IMR-90 (cell line): ENCODE measurements around the gene COL23A1. TPM values are rescaled to one million over a fixed set of nuclear protein-coding genes. Genes with fewer than 3 reads are reported as not detected.
A peak's percentile ranks its signal among the peaks of the same experiment; 100 is the strongest.

Experiments used
- ATAC-seq: fragments of 200-7000 bp; cut with Tn5 transposase; 2 replicates; pipeline ENCODE4 v1.9.1; 2020; ENCODE audit warnings: low read depth, mild to moderate bottlenecking, moderate library complexity
- BruUV-seq: library from RNA; stranded (reverse); fragments of 400-500 nt; replicated peaks from 2 replicates; lab custom pipeline; 2021; lab: Mats Ljungman, UMichigan
- CTCF ChIA-PET: fragments of 300-600 bp; formaldehyde crosslinking; extraction: SDS; loops from one replicate; lab custom pipeline; 2021; ENCODE audit warnings: antibody characterized with exemption; lab: Yijun Ruan, JAX
- POLR2A ChIA-PET: fragments of 300-600 bp; sonication (Branson Sonifier 250); formaldehyde crosslinking; loops from one replicate; lab custom pipeline; 2022; ENCODE audit warnings: antibody characterized with exemption; ENCODE audit not compliant: unreplicated experiment; lab: Charles Lee
- DNase-seq: peaks from one replicate; pipeline ENCODE4 v3.0.0; 2013
- H2AFZ ChIP-seq: replicated peaks from 2 replicates; pipeline ENCODE3; 2013; ENCODE audit warnings: low read length, mild to moderate bottlenecking; ENCODE audit not compliant: poor library complexity
- H2AK5ac ChIP-seq: 2 replicates; pipeline ENCODE4 v1.6.1; 2013; ENCODE audit warnings: low read depth, low read length, inconsistent platforms
- H2AK9ac ChIP-seq: replicated peaks from 2 replicates; pipeline ENCODE3; 2013; ENCODE audit warnings: mild to moderate bottlenecking, low read depth, low read length, moderate library complexity; ENCODE audit not compliant: poor library complexity
- H2BK120ac ChIP-seq: 2 replicates; pipeline ENCODE4 v1.6.1; 2013; ENCODE audit warnings: low read depth, low read length, inconsistent platforms
- H2BK15ac ChIP-seq: 3 replicates; pipeline ENCODE4 v1.6.1; 2013; ENCODE audit warnings: low read depth, low read length, inconsistent platforms
- H2BK20ac ChIP-seq: 2 replicates; pipeline ENCODE4 v1.6.1; 2013; ENCODE audit warnings: low read depth, mild to moderate bottlenecking, inconsistent platforms, low read length, moderate library complexity
- H2BK5ac ChIP-seq: 2 replicates; pipeline ENCODE4 v1.6.1; 2013; ENCODE audit warnings: mild to moderate bottlenecking, low read depth, low read length, inconsistent platforms; ENCODE audit not compliant: poor library complexity, severe bottlenecking
- H3K14ac ChIP-seq: replicated peaks from 2 replicates; pipeline ENCODE4 v1.6.1; 2013; ENCODE audit warnings: low read depth, low read length, inconsistent platforms
- H3K18ac ChIP-seq: 2 replicates; pipeline ENCODE4 v1.6.1; 2013; ENCODE audit warnings: low read depth, low read length, control low read depth
- H3K23ac ChIP-seq: 2 replicates; pipeline ENCODE4 v1.6.1; 2013; ENCODE audit warnings: low read depth, low read length, inconsistent platforms
- H3K27ac ChIP-seq: 2 replicates; pipeline ENCODE4 v1.5.1; 2013; ENCODE audit warnings: mild to moderate bottlenecking, control low read depth, low read length; ENCODE audit not compliant: insufficient read depth
- H3K27me3 ChIP-seq: 2 replicates; pipeline ENCODE4 v1.6.1; 2013; ENCODE audit warnings: low read length; ENCODE audit not compliant: control insufficient read depth, insufficient read depth
- H3K36me3 ChIP-seq: 2 replicates; pipeline ENCODE4 v1.6.1; 2013; ENCODE audit warnings: low read length, mixed read lengths; ENCODE audit not compliant: control insufficient read depth, insufficient read depth
- H3K4ac ChIP-seq: 2 replicates; pipeline ENCODE4 v1.6.1; 2013; ENCODE audit warnings: low read depth, low read length, inconsistent platforms
- H3K4me1 ChIP-seq: 2 replicates; pipeline ENCODE4 v1.6.1; 2013; ENCODE audit warnings: low read length, mixed read lengths; ENCODE audit not compliant: control insufficient read depth, insufficient read depth
- H3K4me2 ChIP-seq: 2 replicates; pipeline ENCODE4 v1.6.1; 2013; ENCODE audit warnings: low read depth, mild to moderate bottlenecking, control low read depth, low read length, moderate library complexity
- H3K4me3 ChIP-seq: 2 replicates; pipeline ENCODE4 v1.5.1; 2013; ENCODE audit warnings: low read depth, mild to moderate bottlenecking, control low read depth, low read length, moderate library complexity; ENCODE audit not compliant: insufficient read depth
- H3K56ac ChIP-seq: 2 replicates; pipeline ENCODE4 v1.6.1; 2013; ENCODE audit warnings: low read length, inconsistent platforms; ENCODE audit not compliant: insufficient read depth; ENCODE audit errors: extremely low read depth
- H3K79me1 ChIP-seq, 2 experiments: 2 replicates each; pipeline ENCODE4 v1.6.1; 2013; ENCODE audit warnings: low read length in 2 of 2, inconsistent platforms in 1 of 2, low read depth in 1 of 2
- H3K9ac ChIP-seq: 2 replicates; pipeline ENCODE4 v1.6.1; 2013; ENCODE audit warnings: low read depth, low read length, control low read depth
- H3K9me1 ChIP-seq: 2 replicates; pipeline ENCODE4 v1.6.1; 2013; ENCODE audit warnings: low read length, inconsistent platforms; ENCODE audit not compliant: insufficient read depth
- H3K9me3 ChIP-seq: 2 replicates; pipeline ENCODE4 v1.6.1; 2013; ENCODE audit warnings: low read length; ENCODE audit not compliant: control insufficient read depth, insufficient read depth
- H4K20me1 ChIP-seq: 2 replicates; pipeline ENCODE4 v1.6.1; 2013; ENCODE audit warnings: low read length, inconsistent platforms; ENCODE audit not compliant: insufficient read depth
- H4K5ac ChIP-seq: 2 replicates; pipeline ENCODE4 v1.6.1; 2013; ENCODE audit warnings: mild to moderate bottlenecking, low read depth, low read length, control low read depth
- H4K8ac ChIP-seq, 2 experiments: 2 replicates each; pipeline ENCODE4 v1.6.1; 2013; ENCODE audit warnings: low read depth in 2 of 2, low read length in 2 of 2, control low read depth in 1 of 2, inconsistent platforms in 1 of 2
- H4K91ac ChIP-seq: 2 replicates; pipeline ENCODE4 v1.6.1; 2013; ENCODE audit warnings: low read depth, low read length, inconsistent platforms; ENCODE audit not compliant: insufficient read depth
- CEBPB ChIP-seq: IDR thresholded peaks from 2 replicates; pipeline ENCODE4 v1.6.1; 2012; ENCODE audit warnings: low read depth, low read length, improper control_type of control experiment
- MAFK ChIP-seq: IDR thresholded peaks from 2 replicates; pipeline ENCODE4 v1.6.1; 2012; ENCODE audit warnings: low read depth, low read length, improper control_type of control experiment
- WGBS, 2 experiments: methylation state at CpG; one replicate each; pipeline versions ENCODE4 v1.1.5 to v1.1.7; 2013; ENCODE audit warnings: missing lambda C conversion rate in 2 of 2; ENCODE audit not compliant: insufficient read length in 1 of 2; ENCODE audit errors: extremely low coverage in 2 of 2; 5-methylcytosine and 5-hydroxymethylcytosine counted together
- dilution Hi-C: fragments of 300-500 bp; cut with HindIII; formaldehyde crosslinking; loops from one replicate; pipeline ENCODE4 v1.14.3; 2018; ENCODE audit warnings: low sequenced_read_pairs; ENCODE audit not compliant: unreplicated experiment
- in situ Hi-C: fragments of 300-500 bp; cut with MboI; formaldehyde crosslinking; loops from 3 replicates; pipeline ENCODE4 v1.14.3; 2019; ENCODE audit warnings: low sequenced_read_pairs, inconsistent platforms, mixed read lengths
- intact Hi-C: fragments of 100-400 bp; cut with micrococcal nuclease; formaldehyde crosslinking; loops from 2 replicates; pipeline ENCODE4 v1.10.0; 2022
- polyA plus RNA-seq, 3 experiments: library from polyadenylated mRNA; depleted of rRNA; stranded (reverse); fragments of >200 nt; gene quantifications; 2 replicates each; pipeline ENCODE4 v1.2.3, GENCODE V29; 2012; ENCODE audit warnings: low replicate concordance in 1 of 3
- total RNA-seq: library from RNA; depleted of rRNA; stranded (reverse); fragments of >200 nt; gene quantifications from 2 replicates; pipeline ENCODE4 v1.2.3, GENCODE V29; 2012

Gene COL23A1
- total and polyA plus RNA-seq, 2 of the 4 experiments (the other 2 are of a cell fraction) = not detected

GRCh38 chr5:178355671-178356070, 234.5 kb downstream of the COL23A1 start:
- POLR2A ChIA-PET = no interaction called here
- BruUV-seq = no TSS peak

More at GRCh38 chr5:178355671-178356070, 234.5 kb downstream of the COL23A1 start:
- CTCF ChIA-PET = no interaction called here
- WGBS, 2 experiments = no CpG with 5 or more reads among the region's 9 CpGs
- Histone ChIP-seq H3K36me3 (no peaks in the 10 kb centered on the region), H3K18ac (no peak overlapping the region), H2BK15ac (no peak overlapping the region), H3K56ac (no peak overlapping the region), H2BK5ac (no peak overlapping the region), H2AK5ac (no peak overlapping the region), H3K9me3 (peaks cover 11% of the 10 kb centered on the region), H3K79me1 (no peaks in the 10 kb centered on the region), H2BK20ac (no peak overlapping the region), H3K27me3 (no peaks in the 10 kb centered on the region), H3K9me1 (no peaks in the 10 kb centered on the region), H2AFZ (no peak overlapping the region), H3K27ac (no peak overlapping the region), H2AK9ac (no peak overlapping the region), H3K4me2 (no peak overlapping the region), H3K23ac (no peak overlapping the region), H4K91ac (no peak overlapping the region), H3K14ac (no peak overlapping the region), H4K5ac (no peak overlapping the region), H4K8ac (no peak overlapping the region), H3K4ac (no peak overlapping the region), H2BK120ac (no peak overlapping the region), H3K4me3 (no peak overlapping the region), H4K20me1 (no peaks in the 10 kb centered on the region), H3K4me1 (no peaks in the 10 kb centered on the region), H3K9ac (no peak overlapping the region)
- ATAC-seq (no peak), DNase-seq (no peak)
- dilution Hi-C loops = no loop called here
- TF ChIP-seq CEBPB = peak; percentile 60
- no peak for TF ChIP-seq MAFK
- in situ Hi-C loops = no loop called here
- intact Hi-C loops = no loop called here
